SK-N-SH treated with all-trans-retinoic acid at 6 μM for 48 hours (cell line): Measurements from ENCODE around the gene SMYD5.
A peak's percentile ranks its signal among the peaks of the same experiment; 100 is the strongest.

ENCODE experiments used
- ATAC-seq: fragments of 200-7000 bp; cut with Tn5 transposase; 3 replicates; pipeline ENCODE4 v1.9.1; 2020; ENCODE audit warnings: mild to moderate bottlenecking, moderate library complexity
- ARNTL ChIP-seq: fragments of 450-650 bp; formaldehyde crosslinking; IDR thresholded peaks from 2 replicates; pipeline ENCODE4 v1.5.0; 2020; ENCODE audit warnings: low read depth, mild to moderate bottlenecking, moderate library complexity, borderline replicate concordance
- CREB5 ChIP-seq: fragments of 250-450 bp; sonication (Bioruptor Pico); IDR thresholded peaks from 2 replicates; pipeline ENCODE4 v1.5.1; 2020; ENCODE audit warnings: low read depth, mild to moderate bottlenecking, moderate library complexity
- CSDC2 ChIP-seq: fragments of 250-450 bp; sonication (Bioruptor Pico); IDR thresholded peaks from 2 replicates; pipeline ENCODE4 v1.5.0; 2020; ENCODE audit warnings: mild to moderate bottlenecking, moderate library complexity
- ESRRG ChIP-seq: fragments of 250-450 bp; sonication (Bioruptor Pico); IDR thresholded peaks from 2 replicates; pipeline ENCODE4 v1.6.1; 2021; ENCODE audit warnings: mild to moderate bottlenecking
- GLIS3 ChIP-seq: fragments of 250-450 bp; sonication (Bioruptor Pico); IDR thresholded peaks from 2 replicates; pipeline ENCODE4 v1.5.0; 2020; ENCODE audit warnings: mild to moderate bottlenecking, moderate library complexity
- ISL1 ChIP-seq: fragments of 250-450 bp; sonication (Bioruptor Pico); IDR thresholded peaks from 2 replicates; pipeline ENCODE4 v2.1.2; 2022; ENCODE audit warnings: mild to moderate bottlenecking, moderate library complexity
- OSR1 ChIP-seq: fragments of 250-450 bp; sonication (Bioruptor Pico); IDR thresholded peaks from 2 replicates; pipeline ENCODE4 v1.8.0; 2022; ENCODE audit warnings: moderate library complexity, mild to moderate bottlenecking, inconsistent platforms
- POU6F1 ChIP-seq: fragments of 250-450 bp; sonication (Bioruptor Pico); IDR thresholded peaks from 2 replicates; pipeline ENCODE4 v1.8.0; 2021; ENCODE audit warnings: low read depth, mild to moderate bottlenecking, moderate library complexity, borderline replicate concordance
- RARB ChIP-seq: fragments of 250-450 bp; sonication (Bioruptor Pico); IDR thresholded peaks from 2 replicates; pipeline ENCODE4 v1.8.0; 2021; ENCODE audit warnings: mild to moderate bottlenecking, moderate library complexity
- SNAI2 ChIP-seq: fragments of 250-450 bp; sonication (Bioruptor Pico); IDR thresholded peaks from 2 replicates; pipeline ENCODE4 v1.5.0; 2020; ENCODE audit warnings: mild to moderate bottlenecking, moderate library complexity
- TCF4 ChIP-seq: fragments of 250-450 bp; sonication (Bioruptor Pico); IDR thresholded peaks from 2 replicates; pipeline ENCODE4 v1.8.0; 2021; ENCODE audit warnings: mild to moderate bottlenecking, moderate library complexity, borderline replicate concordance
- TOX ChIP-seq: fragments of 250-450 bp; sonication (Bioruptor Pico); IDR thresholded peaks from 2 replicates; pipeline ENCODE4 v1.8.0; 2021; ENCODE audit warnings: mild to moderate bottlenecking, moderate library complexity, borderline replicate concordance
- TSHZ2 ChIP-seq: fragments of 250-450 bp; sonication (Bioruptor Pico); IDR thresholded peaks from 2 replicates; pipeline ENCODE4 v1.5.0; 2020; ENCODE audit warnings: mild to moderate bottlenecking, moderate library complexity
- ZC3H10 ChIP-seq: fragments of 250-450 bp; sonication (Bioruptor Pico); IDR thresholded peaks from 2 replicates; pipeline ENCODE4 v1.5.1; 2021; ENCODE audit warnings: mild to moderate bottlenecking, moderate library complexity
- ZFP3 ChIP-seq: fragments of 250-450 bp; sonication (Bioruptor Pico); IDR thresholded peaks from 2 replicates; pipeline ENCODE4 v1.5.0; 2020; ENCODE audit warnings: mild to moderate bottlenecking, moderate library complexity
- ZFP30 ChIP-seq: fragments of 450-650 bp; formaldehyde crosslinking; IDR thresholded peaks from 2 replicates; pipeline ENCODE4 v1.5.0; 2022; ENCODE audit warnings: mild to moderate bottlenecking, moderate library complexity
- ZNF565 ChIP-seq: fragments of 450-650 bp; formaldehyde crosslinking; conservative IDR thresholded peaks from 2 replicates; pipeline ENCODE4 v1.5.0; 2020; ENCODE audit warnings: low read depth, mild to moderate bottlenecking, moderate library complexity
- ZNF70 ChIP-seq: fragments of 450-650 bp; formaldehyde crosslinking; IDR thresholded peaks from 2 replicates; pipeline ENCODE4 v1.5.0; 2020; ENCODE audit warnings: mild to moderate bottlenecking, moderate library complexity
- ZNF8 ChIP-seq: fragments of 450-650 bp; formaldehyde crosslinking; IDR thresholded peaks from 2 replicates; pipeline ENCODE4 v1.5.0; 2020; ENCODE audit warnings: mild to moderate bottlenecking, moderate library complexity
- TF ChIP-seq, protein P1 (sequence below): fragments of 250-450 bp; sonication (Bioruptor Pico); IDR thresholded peaks from 2 replicates; pipeline ENCODE4 v1.5.1; 2021; ENCODE audit warnings: mild to moderate bottlenecking, moderate library complexity
- TF ChIP-seq, protein P2 (sequence below): fragments of 250-450 bp; sonication (Bioruptor Pico); IDR thresholded peaks from 2 replicates; pipeline ENCODE4 v1.8.0; 2020; ENCODE audit warnings: mild to moderate bottlenecking, moderate library complexity, borderline replicate concordance

SMYD5 gene

GRCh38 chr2:73217826-73218225, 3.8 kb downstream of the SMYD5 start:
- ATAC-seq: no peak

GRCh38 chr2:73218298-73218697, 4.3 kb downstream of the SMYD5 start:
- peak; percentile 68 for ATAC-seq
- TF ChIP-seq SNAI2 (no peak), CREB5 (CRISPR knock-in tag) (no peak), ZNF8 (no peak), ZNF70 (CRISPR knock-in tag) (no peak), ARNTL (CRISPR knock-in tag) (no peak), ZNF565 (CRISPR knock-in tag) (no peak), ISL1 (no peak), ZFP30 (no peak)
- TF ChIP-seq, all 23 proteins: peak for 0

More at GRCh38 chr2:73217826-73218225, 3.8 kb downstream of the SMYD5 start:
- TF ChIP-seq TOX (no peak), ESRRG (CRISPR knock-in tag) (no peak)

DNA sequence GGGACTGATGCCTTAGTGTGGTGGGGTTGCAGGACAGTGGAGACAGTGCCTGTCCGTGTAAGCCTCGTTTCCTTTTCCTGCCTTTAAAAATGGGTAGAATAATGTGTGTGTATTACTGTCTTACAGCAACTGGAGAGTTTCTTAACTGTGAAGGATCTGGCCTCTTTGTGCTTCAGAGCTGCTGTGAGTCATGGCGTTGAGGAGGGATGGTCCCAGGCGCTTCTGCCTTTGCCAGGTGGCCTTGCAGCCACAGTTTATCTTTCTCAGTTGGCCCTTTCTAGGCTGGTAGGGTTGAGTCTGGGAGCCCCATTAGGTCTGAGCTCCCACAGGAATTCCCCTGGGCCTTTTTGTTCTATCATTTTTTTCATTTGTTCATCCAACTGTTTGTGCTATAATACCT, 9.8 kb downstream of the SMYD5 start:
- TF ChIP-seq RARB (CRISPR knock-in tag) (no peak), TOX (no peak), TSHZ2 (CRISPR knock-in tag) (no peak), CSDC2 (no peak), ZFP30 (no peak), TCF4 (CRISPR knock-in tag) (no peak)
- TF ChIP-seq, protein P1, sequence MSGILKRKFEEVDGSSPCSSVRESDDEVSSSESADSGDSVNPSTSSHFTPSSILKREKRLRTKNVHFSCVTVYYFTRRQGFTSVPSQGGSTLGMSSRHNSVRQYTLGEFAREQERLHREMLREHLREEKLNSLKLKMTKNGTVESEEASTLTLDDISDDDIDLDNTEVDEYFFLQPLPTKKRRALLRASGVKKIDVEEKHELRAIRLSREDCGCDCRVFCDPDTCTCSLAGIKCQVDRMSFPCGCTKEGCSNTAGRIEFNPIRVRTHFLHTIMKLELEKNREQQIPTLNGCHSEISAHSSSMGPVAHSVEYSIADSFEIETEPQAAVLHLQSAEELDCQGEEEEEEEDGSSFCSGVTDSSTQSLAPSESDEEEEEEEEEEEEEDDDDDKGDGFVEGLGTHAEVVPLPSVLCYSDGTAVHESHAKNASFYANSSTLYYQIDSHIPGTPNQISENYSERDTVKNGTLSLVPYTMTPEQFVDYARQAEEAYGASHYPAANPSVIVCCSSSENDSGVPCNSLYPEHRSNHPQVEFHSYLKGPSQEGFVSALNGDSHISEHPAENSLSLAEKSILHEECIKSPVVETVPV (CRISPR knock-in tag): no peak
- ATAC-seq: no peak

DNA sequence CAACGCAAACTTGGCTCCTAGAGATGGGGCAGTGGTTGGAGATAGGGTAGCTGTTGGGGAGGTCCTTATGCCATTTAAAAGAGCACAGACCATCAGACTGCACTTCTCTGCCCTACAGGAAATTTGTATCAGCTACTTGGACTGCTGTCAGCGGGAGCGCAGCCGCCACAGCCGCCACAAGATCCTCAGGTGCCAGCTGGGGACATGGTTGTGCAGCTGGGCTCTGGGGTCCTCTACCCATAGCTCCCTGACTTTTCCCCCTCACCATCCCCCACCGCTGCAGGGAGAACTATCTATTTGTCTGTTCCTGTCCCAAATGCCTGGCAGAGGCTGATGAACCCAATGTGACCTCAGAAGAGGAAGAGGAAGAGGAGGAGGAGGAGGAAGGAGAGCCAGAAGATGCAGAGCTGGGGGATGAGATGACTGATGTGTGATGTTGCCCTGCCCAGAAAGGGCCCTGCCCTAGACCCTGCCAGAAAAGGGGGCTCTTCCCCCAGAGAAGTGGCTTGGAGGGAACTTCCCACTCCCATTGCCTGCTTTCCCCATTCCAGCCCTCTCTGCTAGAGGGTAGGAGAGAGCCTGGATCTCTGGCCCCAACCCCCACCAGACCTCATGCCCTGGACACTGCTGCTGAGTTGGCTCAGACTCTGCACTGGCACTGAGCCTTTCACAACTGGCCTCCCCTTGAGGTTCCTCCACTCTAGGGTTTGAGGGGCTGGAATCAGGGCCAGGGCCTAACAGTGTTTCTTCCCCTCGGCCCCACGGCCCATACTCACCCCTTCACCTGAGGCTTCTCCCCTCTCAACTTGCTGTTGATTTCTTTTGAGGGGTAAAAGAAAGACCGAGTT, 11.7 kb downstream of the SMYD5 start:
- ATAC-seq: no peak
- no peak for TF ChIP-seq TCF4 (CRISPR knock-in tag)
- no peak for TF ChIP-seq CSDC2
- no peak for TF ChIP-seq CREB5 (CRISPR knock-in tag)
- no peak for TF ChIP-seq ISL1
- no peak for TF ChIP-seq SNAI2
- no peak for TF ChIP-seq ZNF70 (CRISPR knock-in tag)
- no peak for TF ChIP-seq RARB (CRISPR knock-in tag)
- no peak for TF ChIP-seq ESRRG (CRISPR knock-in tag)
- no peak for TF ChIP-seq GLIS3 (CRISPR knock-in tag)
- no peak for TF ChIP-seq ZNF565 (CRISPR knock-in tag)
- no peak for TF ChIP-seq OSR1 (CRISPR knock-in tag)
- TF ChIP-seq, protein P2, sequence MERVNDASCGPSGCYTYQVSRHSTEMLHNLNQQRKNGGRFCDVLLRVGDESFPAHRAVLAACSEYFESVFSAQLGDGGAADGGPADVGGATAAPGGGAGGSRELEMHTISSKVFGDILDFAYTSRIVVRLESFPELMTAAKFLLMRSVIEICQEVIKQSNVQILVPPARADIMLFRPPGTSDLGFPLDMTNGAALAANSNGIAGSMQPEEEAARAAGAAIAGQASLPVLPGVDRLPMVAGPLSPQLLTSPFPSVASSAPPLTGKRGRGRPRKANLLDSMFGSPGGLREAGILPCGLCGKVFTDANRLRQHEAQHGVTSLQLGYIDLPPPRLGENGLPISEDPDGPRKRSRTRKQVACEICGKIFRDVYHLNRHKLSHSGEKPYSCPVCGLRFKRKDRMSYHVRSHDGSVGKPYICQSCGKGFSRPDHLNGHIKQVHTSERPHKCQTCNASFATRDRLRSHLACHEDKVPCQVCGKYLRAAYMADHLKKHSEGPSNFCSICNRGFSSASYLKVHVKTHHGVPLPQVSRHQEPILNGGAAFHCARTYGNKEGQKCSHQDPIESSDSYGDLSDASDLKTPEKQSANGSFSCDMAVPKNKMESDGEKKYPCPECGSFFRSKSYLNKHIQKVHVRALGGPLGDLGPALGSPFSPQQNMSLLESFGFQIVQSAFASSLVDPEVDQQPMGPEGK (CRISPR knock-in tag): no peak
- TF ChIP-seq ZNF8: no peak
- TF ChIP-seq ZC3H10: no peak
- TF ChIP-seq TSHZ2 (CRISPR knock-in tag): no peak
- no peak for TF ChIP-seq POU6F1 (CRISPR knock-in tag)
- TF ChIP-seq ZFP3 (CRISPR knock-in tag): no peak
